K562 (cell line): ENCODE measurements around the gene FAM131C. TPM values are rescaled to one million over a fixed set of nuclear protein-coding genes. Genes with fewer than 3 reads are reported as not detected.

ENCODE experiments used
- CHD2 ChIP-seq: IDR thresholded peaks from 2 replicates; pipeline ENCODE4 v1.6.1; 2011; ENCODE audit warnings: low read depth, low read length
- EHMT2 ChIP-seq: fragments of 450-650 bp; IDR thresholded peaks from 2 replicates; pipeline ENCODE4 v1.6.1; 2018; ENCODE audit warnings: antibody characterized with exemption
- GTF2A2 ChIP-seq: IDR thresholded peaks from 2 replicates; pipeline ENCODE4 v1.6.1; 2016; ENCODE audit warnings: mild to moderate bottlenecking, missing genetic modification characterization, missing compliant biosample characterization
- IRF2 ChIP-seq: sonication (generic); formaldehyde crosslinking; IDR thresholded peaks from 2 replicates; pipeline ENCODE4 v1.8.1; 2022; ENCODE audit warnings: mild to moderate bottlenecking, missing genetic modification reagents
- LARP7 ChIP-seq: fragments of 450-650 bp; IDR thresholded peaks from 2 replicates; pipeline ENCODE4 v1.6.1; 2016
- NFE2 ChIP-seq: IDR thresholded peaks from 2 replicates; pipeline ENCODE4 v1.6.1; 2014; ENCODE audit warnings: antibody characterized with exemption, low read depth
- PBX2 ChIP-seq, 2 experiments: IDR thresholded peaks in 1 of 2; conservative IDR thresholded peaks in 1 of 2; 2 replicates each; pipeline ENCODE4 v1.6.1; 2016; ENCODE audit warnings: low read depth in 2 of 2, mild to moderate bottlenecking in 1 of 2, missing compliant biosample characterization in 1 of 2, missing genetic modification characterization in 1 of 2, moderate library complexity in 1 of 2
- RBM15 ChIP-seq: fragments of 200-400 bp; formaldehyde crosslinking; IDR thresholded peaks from 2 replicates; pipeline ENCODE4 v1.6.1; 2018; ENCODE audit warnings: mild to moderate bottlenecking, low read length, moderate library complexity; ENCODE audit not compliant: insufficient read depth
- SAFB2 ChIP-seq: fragments of 200-400 bp; formaldehyde crosslinking; IDR thresholded peaks from 2 replicates; pipeline ENCODE4 v1.6.1; 2018; ENCODE audit warnings: borderline replicate concordance, low read length, low read depth, moderate library complexity; ENCODE audit not compliant: severe bottlenecking
- SREBF1 ChIP-seq: fragments of 150-350 bp; IDR thresholded peaks from 2 replicates; pipeline ENCODE4 v1.6.1; 2014; ENCODE audit warnings: antibody characterized with exemption, low read depth, low read length, borderline replicate concordance
- TARDBP ChIP-seq: fragments of 450-650 bp; IDR thresholded peaks from 2 replicates; pipeline ENCODE4 v1.6.1; 2016
- TRIM25 ChIP-seq: fragments of 450-650 bp; IDR thresholded peaks from 2 replicates; pipeline ENCODE4 v1.7.0; 2016; ENCODE audit warnings: borderline replicate concordance
- ZNF318 ChIP-seq, 2 experiments: fragments of 450-650 bp; IDR thresholded peaks; 2 replicates each; pipeline ENCODE4 v1.6.1; 2016; ENCODE audit warnings: mild to moderate bottlenecking in 2 of 2, borderline replicate concordance in 1 of 2, low read depth in 1 of 2, moderate library complexity in 1 of 2
- ZNF583 ChIP-seq: fragments of 250-450 bp; sonication (Bioruptor Pico); IDR thresholded peaks from 2 replicates; pipeline ENCODE4 v1.4.0; 2020
- polyA plus RNA-seq, 8 experiments: library from polyadenylated mRNA; depleted of rRNA in 4 of 8; stranded (reverse) in 5 of 8; unstranded in 3 of 8; fragments of >200 nt; fragmentation: Nextera tagmentation in 2 of 8; fragmentation: Illumina TruSeq in 1 of 8; extraction: Ambion mirVana in 2 of 8; extraction: Trizol in 1 of 8; gene quantifications; 2 replicates each; pipeline versions ENCODE4 v1.2.1 to v1.2.3, GENCODE V29; 2011 to 2014; ENCODE audit warnings: inconsistent platforms in 1 of 8, missing spikeins in 1 of 8
- total RNA-seq, 7 experiments: library from RNA; depleted of rRNA in 6 of 7; stranded (reverse); fragments of >200 nt in 6 of 7; fragmentation: Illumina TruSeq in 2 of 7; extraction: Trizol in 2 of 7; gene quantifications; 2 replicates each; pipeline versions ENCODE4 v1.2.1 to v1.2.3, GENCODE V29; 2011 to 2021; ENCODE audit warnings: low replicate concordance in 1 of 7

Gene FAM131C
- total and polyA plus RNA-seq, 9 of the 15 experiments (the other 6 are each of a cell fraction or from before 2014, with no cell fraction given) = 0.10 to 0.29 (median 0.16) TPM; not detected in 6

GRCh38 chr1:16094453-16095158 lies 21.2 kb upstream of the FAM131C start (continued):
- TF ChIP-seq ZNF318 (IDR thresholded peaks at IDR 0.05; ENCODE audit: borderline replicate concordance in 1 of 2, low read depth in 1 of 2) (no peak), NFE2 (no peak), CHD2 (no peak), PBX2 (CRISPR knock-in tag; IDR thresholded peaks at IDR 0.05; ENCODE audit: low read depth) (no peak), PBX2 (tag; conservative IDR thresholded peaks at IDR 0.05; ENCODE audit: low read depth) (no peak), IRF2 (no peak), TRIM25 (no peak), EHMT2 (no peak), SREBF1 (no peak), SAFB2 (no peak), ZNF583 (CRISPR knock-in tag) (no peak), LARP7 (no peak), TARDBP (no peak), RBM15 (no peak), GTF2A2 (no peak)
